OCI-LY7 (cell line): ENCODE measurements around the gene SNX27.

ENCODE experiments used
- CTCF ChIP-seq: fragments of 200-600 bp; sonication (generic); conservative IDR thresholded peaks from 2 replicates; pipeline ENCODE4 v1.5.1; 2014; ENCODE audit warnings: mild to moderate bottlenecking, antibody characterized with exemption, low read length, moderate library complexity, mixed read lengths
- EZH2phosphoT487 ChIP-seq: fragments of 200-600 bp; sonication (generic); IDR thresholded peaks from 2 replicates; pipeline ENCODE4 v1.6.1; 2018; ENCODE audit warnings: low read depth, borderline replicate concordance, mild to moderate bottlenecking, mixed run types, antibody characterized with exemption, low read length, moderate library complexity, mixed read lengths

- no peak for TF ChIP-seq CTCF
- TF ChIP-seq EZH2phosphoT487 = no peak
Measured at GRCh38 chr1:151619489-151620093, 7.7 kb downstream of the SNX27 start.
